ENCODE results near the gene ELAVL1. TPM values are rescaled to one million over a fixed set of nuclear protein-coding genes. Genes with fewer than 3 reads are reported as not detected.

ELAVL1 gene
- total RNA-seq, 1 donor from 2014 or later, result 108 TPM

DNA sequence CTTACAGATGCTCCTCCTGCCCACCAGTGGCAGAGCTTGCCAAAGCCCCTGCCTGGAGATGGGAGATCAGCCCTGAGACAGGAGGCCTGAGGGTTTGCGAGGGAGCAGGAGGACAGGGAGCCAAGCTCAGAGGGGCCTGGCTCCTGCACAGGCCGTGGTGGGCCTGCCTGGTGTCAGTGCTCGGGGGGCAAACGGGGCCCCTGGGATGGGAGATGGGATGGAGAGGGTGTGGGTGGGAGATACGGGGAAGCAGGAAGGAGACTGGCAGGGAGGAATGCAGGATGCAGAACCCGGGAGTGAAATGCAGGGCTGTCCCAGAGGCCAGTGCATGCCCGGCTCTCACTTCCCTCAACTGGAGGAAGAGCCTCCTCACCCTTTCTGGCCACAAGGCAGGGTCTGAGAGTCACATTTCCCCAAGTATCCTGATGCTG is 19.9 kb downstream of the ELAVL1 start:
- TF ChIP-seq EZH2 (IDR thresholded peaks at IDR 0.05), result no peak
- TF ChIP-seq, protein P1, sequence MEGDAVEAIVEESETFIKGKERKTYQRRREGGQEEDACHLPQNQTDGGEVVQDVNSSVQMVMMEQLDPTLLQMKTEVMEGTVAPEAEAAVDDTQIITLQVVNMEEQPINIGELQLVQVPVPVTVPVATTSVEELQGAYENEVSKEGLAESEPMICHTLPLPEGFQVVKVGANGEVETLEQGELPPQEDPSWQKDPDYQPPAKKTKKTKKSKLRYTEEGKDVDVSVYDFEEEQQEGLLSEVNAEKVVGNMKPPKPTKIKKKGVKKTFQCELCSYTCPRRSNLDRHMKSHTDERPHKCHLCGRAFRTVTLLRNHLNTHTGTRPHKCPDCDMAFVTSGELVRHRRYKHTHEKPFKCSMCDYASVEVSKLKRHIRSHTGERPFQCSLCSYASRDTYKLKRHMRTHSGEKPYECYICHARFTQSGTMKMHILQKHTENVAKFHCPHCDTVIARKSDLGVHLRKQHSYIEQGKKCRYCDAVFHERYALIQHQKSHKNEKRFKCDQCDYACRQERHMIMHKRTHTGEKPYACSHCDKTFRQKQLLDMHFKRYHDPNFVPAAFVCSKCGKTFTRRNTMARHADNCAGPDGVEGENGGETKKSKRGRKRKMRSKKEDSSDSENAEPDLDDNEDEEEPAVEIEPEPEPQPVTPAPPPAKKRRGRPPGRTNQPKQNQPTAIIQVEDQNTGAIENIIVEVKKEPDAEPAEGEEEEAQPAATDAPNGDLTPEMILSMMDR (IDR thresholded peaks at IDR 0.05), result no peak
- no peak for TF ChIP-seq EZH2phosphoT487 (IDR thresholded peaks at IDR 0.05)
- no peak overlapping the region for H3K4me2 ChIP-seq
- H3K36me3 ChIP-seq, result no peaks in the 10 kb centered on the region
- H3K27me3 ChIP-seq, result no peaks in the 10 kb centered on the region
- H3K4me1 Mint-ChIP-seq, result no peaks in the 10 kb centered on the region
- H3K9ac ChIP-seq, result no peak overlapping the region
- H3K4me3 ChIP-seq, result no peak overlapping the region
- peaks cover 78% of the 10 kb centered on the region for H3K79me2 ChIP-seq (ENCODE audit: low read depth)
- H3K4me3 Mint-ChIP-seq, result no peak overlapping the region
- no peaks in the 10 kb centered on the region for H3F3A ChIP-seq (ENCODE audit: low read depth)
- H3K9me3 Mint-ChIP-seq, result no peaks in the 10 kb centered on the region
- H3K27me3 Mint-ChIP-seq (ENCODE audit: insufficient read depth, low read depth), result peaks cover 9% of the 10 kb centered on the region
- H3K27ac ChIP-seq, result no peak overlapping the region
- no peak overlapping the region for H3K27ac Mint-ChIP-seq
- peaks cover 36% of the 10 kb centered on the region for H3K36me3 Mint-ChIP-seq
- no peak for DNase-seq (ENCODE audit: low spot score)
- no peaks in the 10 kb centered on the region for H3K4me1 ChIP-seq
- no peaks in the 10 kb centered on the region for H3K9me3 ChIP-seq (ENCODE audit: low read depth)
- peaks cover 100% of the 10 kb centered on the region for H4K20me1 ChIP-seq (ENCODE audit: low read depth)
- no peak overlapping the region for H2AFZ ChIP-seq (replicated peaks)

DNA sequence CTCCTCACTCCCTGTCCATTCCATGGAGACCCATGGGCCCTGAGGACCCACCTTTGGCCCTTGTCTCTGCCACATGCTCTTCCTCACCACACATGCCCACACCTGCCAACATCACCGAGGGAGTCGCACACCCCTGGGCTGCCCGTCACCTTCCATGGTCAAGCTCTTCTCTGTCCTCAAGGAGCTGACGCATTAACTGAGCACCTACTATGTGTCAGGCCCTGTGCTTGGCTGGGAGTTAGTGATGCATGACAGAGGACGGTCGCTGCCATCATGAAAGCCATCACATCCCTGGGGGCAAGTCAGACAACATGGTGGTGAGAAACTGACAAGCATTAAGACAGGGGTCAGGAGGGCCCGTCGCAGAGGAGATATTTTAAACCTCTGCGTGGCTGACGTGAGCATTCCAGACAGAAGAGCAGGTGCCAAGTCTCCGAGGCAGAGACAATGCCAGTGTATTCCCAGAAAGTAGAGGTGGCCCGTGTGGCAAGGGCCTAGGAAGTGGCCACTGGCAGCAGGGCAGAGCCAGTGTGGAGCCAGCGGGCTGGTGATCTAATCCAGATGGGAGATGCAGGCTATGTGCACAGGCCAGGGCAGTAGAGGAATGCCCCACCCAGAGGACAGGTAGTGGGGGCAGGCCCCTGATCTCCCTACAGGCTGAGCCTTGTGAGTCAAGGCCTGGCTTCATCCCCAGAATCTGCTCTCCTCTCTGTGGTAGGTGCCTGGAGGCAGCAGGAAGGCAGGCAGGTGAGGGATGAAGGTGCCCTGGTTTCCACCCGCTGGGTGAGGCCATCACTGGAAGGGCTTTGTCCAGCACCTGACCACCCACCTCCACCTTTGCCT is 21.2 kb downstream of the ELAVL1 start:
- peaks cover 69% of the 10 kb centered on the region for H3K79me2 ChIP-seq (ENCODE audit: low read depth)
- H3K4me3 ChIP-seq, result no peak overlapping the region
- H2AFZ ChIP-seq (replicated peaks), result no peak overlapping the region
- peaks cover 100% of the 10 kb centered on the region for H4K20me1 ChIP-seq (ENCODE audit: low read depth)
- H3K4me2 ChIP-seq, result no peak overlapping the region
- no peaks in the 10 kb centered on the region for H3F3A ChIP-seq (ENCODE audit: low read depth)
- Mint-ChIP-seq H3K27ac (no peak overlapping the region), H3K4me1 (no peaks in the 10 kb centered on the region), H3K36me3 (peaks cover 34% of the 10 kb centered on the region), H3K27me3 (ENCODE audit: insufficient read depth, low read depth) (peaks cover 11% of the 10 kb centered on the region), H3K9me3 (no peaks in the 10 kb centered on the region), H3K4me3 (no peak overlapping the region)
- H3K36me3 ChIP-seq, result no peaks in the 10 kb centered on the region
- TF ChIP-seq EZH2phosphoT487 (IDR thresholded peaks at IDR 0.05) (no peak), EZH2 (IDR thresholded peaks at IDR 0.05) (no peak)
- TF ChIP-seq, protein P1 (IDR thresholded peaks at IDR 0.05), result no peak
- no peak for DNase-seq (ENCODE audit: low spot score)
- H3K27ac ChIP-seq, result no peak overlapping the region
- H3K4me1 ChIP-seq, result no peaks in the 10 kb centered on the region
- no peaks in the 10 kb centered on the region for H3K9me3 ChIP-seq (ENCODE audit: low read depth)
- H3K27me3 ChIP-seq, result no peaks in the 10 kb centered on the region
- H3K9ac ChIP-seq, result no peak overlapping the region

DNA sequence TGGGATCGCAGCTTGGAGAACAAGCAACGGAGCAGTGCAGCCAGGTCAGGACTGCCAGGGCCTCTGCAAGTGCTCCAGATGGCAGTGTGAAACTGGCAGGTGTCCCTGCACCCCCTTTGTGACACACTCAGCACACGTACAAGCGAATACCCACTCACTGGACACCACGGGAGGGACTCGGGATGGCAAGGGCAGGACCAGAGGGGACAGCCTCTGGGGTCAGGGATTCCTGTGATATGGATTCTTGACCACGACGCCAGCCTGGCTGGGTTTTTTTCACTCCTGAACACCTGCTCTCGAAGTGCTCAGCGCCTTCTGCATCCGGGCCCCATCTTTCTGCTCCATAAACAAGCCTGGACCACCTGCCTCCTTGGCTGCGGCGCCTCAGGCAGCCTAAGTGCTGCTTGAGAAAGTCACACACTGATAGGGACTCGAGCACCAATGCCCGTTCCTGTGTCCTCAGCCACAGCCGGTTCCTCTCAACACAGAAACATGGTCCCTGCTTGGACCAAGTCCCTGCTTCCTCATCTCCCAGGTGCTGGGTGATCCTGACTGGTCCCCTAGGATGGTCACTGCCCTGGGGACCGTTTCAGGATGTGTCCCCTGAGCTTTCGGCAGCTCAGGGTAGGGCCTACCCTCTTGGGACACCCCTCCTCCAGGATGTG is 22.0 kb downstream of the ELAVL1 start:
- Mint-ChIP-seq H3K27ac (no peak overlapping the region), H3K4me3 (no peak overlapping the region), H3K9me3 (no peaks in the 10 kb centered on the region), H3K36me3 (peaks cover 29% of the 10 kb centered on the region), H3K27me3 (ENCODE audit: insufficient read depth, low read depth) (peaks cover 11% of the 10 kb centered on the region), H3K4me1 (no peaks in the 10 kb centered on the region)
- TF ChIP-seq, protein P1 (IDR thresholded peaks at IDR 0.05), result no peak
- TF ChIP-seq EZH2phosphoT487 (IDR thresholded peaks at IDR 0.05), result no peak
- TF ChIP-seq EZH2 (IDR thresholded peaks at IDR 0.05), result no peak
- no peaks in the 10 kb centered on the region for H3F3A ChIP-seq (ENCODE audit: low read depth)
- H3K27me3 ChIP-seq, result no peaks in the 10 kb centered on the region
- peaks cover 67% of the 10 kb centered on the region for H3K79me2 ChIP-seq (ENCODE audit: low read depth)
- H3K36me3 ChIP-seq, result no peaks in the 10 kb centered on the region
- H2AFZ ChIP-seq (replicated peaks), result no peak overlapping the region
- H3K9ac ChIP-seq, result no peak overlapping the region
- no peak overlapping the region for H3K4me2 ChIP-seq
- H3K27ac ChIP-seq, result no peak overlapping the region
- no peak for DNase-seq (ENCODE audit: low spot score)
- no peaks in the 10 kb centered on the region for H3K4me1 ChIP-seq
- no peak overlapping the region for H3K4me3 ChIP-seq
- H4K20me1 ChIP-seq (ENCODE audit: low read depth), result peaks cover 100% of the 10 kb centered on the region
- H3K9me3 ChIP-seq (ENCODE audit: low read depth), result no peaks in the 10 kb centered on the region

Measured in neural progenitor cell (in vitro differentiated cells).